Coronary artery (tissue), 2 donors: ENCODE measurements around the gene IGFALS.

Experiments
- DNase-seq: peaks from one replicate; pipeline ENCODE4 v3.0.0-alpha.2; 2017; ENCODE audit warnings: low spot score
- H3K27ac ChIP-seq, 2 donors: fragments of 200-600 bp; sonication (generic); one replicate each; pipeline ENCODE4 v1.5.1; 2016 to 2019
- H3K4me3 ChIP-seq: fragments of 200-600 bp; sonication (generic); 2 replicates; pipeline ENCODE4 v1.5.1; 2016; ENCODE audit warnings: mild to moderate bottlenecking, moderate library complexity
- CTCF ChIP-seq: fragments of 200-600 bp; sonication (generic); IDR thresholded peaks from one replicate; pipeline ENCODE4 v1.5.1; 2019; ENCODE audit warnings: antibody characterized with exemption

The IGFALS gene

DNA sequence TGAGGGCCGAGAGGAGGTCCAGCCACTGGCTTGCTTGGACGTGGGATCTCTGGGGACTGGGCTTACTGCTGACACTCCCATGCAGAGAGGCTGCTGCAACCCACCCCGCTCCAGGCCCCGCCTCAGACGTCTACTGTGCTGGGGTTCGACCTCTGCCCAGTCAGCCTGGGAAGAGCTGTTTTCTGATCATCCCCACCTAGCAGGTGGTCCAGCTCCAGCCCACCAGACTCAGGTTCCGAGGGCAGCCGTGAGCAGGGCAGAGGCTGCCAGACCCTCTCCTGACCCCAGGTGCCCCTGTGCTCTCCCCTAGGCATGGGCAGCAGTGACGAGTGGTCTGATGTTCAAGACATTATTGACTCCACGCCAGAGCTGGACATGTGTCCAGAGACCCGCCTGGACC lies 45.6 kb downstream of the IGFALS start:
- H3K4me3 ChIP-seq, result no peak overlapping the region
- no peak for TF ChIP-seq CTCF
- DNase-seq, result no peak
- H3K27ac ChIP-seq, result no peak overlapping the region

DNA sequence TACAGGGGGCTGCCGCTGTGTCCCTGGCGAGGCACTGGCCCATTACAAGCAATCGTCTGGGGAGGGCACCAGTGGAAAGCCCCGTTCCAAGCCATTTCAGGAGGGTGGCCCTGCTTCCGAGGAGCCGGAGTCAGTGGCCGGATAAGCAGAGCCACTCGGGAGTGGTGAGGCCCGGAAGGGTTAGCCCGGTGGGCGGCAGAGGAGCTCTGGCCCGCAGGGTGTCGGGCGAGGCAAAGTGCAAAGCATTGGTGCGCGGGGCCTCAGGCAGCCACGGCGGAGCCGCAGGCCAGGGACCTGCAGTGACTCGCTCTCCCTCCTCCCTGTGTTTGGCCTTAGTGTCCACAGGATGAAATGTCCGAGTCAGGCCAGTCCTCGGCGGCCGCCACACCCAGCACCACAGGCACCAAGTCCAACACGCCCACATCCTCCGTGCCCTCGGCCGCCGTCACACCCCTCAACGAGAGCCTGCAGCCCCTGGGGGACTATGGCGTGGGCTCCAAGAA lies 46.8 kb downstream of the IGFALS start:
- no peak overlapping the region for H3K4me3 ChIP-seq
- no peak overlapping the region for H3K27ac ChIP-seq
- DNase-seq, result no peak
- no peak for TF ChIP-seq CTCF

DNA sequence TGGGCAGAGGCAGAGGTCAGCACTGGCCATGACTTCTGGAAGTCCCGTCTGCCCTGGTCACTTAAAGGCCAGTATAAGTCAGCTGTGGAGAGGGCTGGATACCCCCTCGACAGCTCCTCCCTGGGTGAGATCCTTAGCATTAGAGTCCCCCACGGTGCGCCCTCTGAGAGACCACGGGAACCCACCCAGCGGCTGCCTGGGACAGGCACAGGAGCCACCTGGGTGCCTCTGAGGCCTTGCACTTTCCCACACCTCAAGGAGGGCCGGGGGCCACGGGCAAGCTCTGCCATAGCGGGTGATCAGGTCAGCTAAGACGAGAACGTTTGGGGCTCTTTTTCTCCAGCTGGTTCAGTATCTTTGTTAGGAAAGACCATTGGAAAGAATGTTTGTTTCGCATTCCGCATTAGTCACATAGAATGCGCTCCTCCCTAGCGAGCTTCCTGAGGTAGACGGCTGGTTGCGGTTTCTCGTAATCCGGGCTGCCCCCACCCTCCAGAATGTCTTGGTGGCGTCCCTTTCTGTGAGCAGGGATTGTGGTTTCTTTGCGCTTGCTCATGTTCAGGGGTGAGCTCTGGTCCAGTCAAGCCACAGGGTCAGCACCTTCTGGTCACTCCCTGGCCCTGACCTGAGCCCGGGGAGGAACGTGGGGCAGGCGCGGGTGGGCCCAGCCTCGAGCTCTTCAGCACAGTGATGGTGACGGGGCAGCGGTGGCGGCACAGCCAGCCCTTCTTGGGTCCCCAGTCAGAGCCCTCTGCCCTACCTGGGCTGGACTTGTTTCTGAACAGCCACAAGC lies 47.4 kb downstream of the IGFALS start:
- Histone ChIP-seq H3K27ac (no peak overlapping the region), H3K4me3 (no peak overlapping the region)
- no peak for DNase-seq
- no peak for TF ChIP-seq CTCF

GRCh38 chr16:1745181-1745899 lies 48.2 kb downstream of the IGFALS start:
- Histone ChIP-seq H3K27ac (no peak overlapping the region), H3K4me3 (no peak overlapping the region)
- DNase-seq, result no peak
- no peak for TF ChIP-seq CTCF

- no peak for TF ChIP-seq CTCF
- Histone ChIP-seq H3K4me3 (no peak overlapping the region), H3K27ac (no peak overlapping the region)
- no peak for DNase-seq
Measured at GRCh38 chr16:1744338-1744840, 49.1 kb downstream of the IGFALS start.

DNA sequence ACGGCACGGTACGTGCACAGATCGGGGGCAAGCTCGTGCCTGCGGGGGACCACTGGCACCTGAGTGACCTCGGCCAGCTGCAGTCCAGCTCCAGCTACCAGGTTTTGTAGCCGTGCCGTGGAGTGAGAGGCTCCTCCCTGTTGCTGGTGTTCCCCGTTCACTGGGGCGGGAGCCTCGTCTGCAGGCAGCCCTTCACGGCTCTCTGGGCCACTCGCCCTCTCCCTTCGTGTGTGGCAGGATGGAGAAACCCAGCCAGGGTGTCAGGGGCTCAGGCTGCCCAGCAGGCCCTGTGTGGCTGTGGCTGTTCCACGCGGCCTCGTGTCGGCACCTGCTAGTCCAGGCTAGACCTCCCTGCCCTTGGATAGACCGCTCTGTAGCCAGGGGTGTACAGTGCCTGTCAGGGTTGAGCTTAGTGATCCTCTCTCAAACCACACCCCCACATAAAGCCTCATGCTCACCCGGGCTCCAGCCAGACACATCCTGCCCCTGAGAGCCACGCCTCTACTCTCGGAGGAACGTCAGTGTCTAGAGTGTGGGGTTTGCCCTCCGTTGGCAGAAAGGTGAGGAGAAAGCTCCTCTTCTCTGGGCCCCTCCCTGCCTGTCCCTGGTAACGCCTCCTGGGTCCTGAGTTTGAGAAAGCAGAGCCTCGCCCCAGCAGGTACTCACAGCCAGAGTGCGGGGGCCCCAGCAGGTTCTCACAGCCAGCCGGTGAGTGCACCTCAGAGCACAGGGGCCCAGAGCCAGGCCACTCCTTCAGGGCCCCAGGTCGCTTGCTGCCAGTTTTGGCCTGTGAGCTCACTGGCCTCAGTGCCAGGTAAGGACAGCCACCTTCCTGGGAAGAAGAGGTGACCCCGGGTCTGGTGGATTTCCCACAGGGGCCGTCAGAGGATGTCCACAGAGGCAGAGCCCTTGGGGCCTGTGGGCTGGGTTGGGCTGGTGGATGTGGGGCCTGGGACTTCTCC lies 49.8 kb downstream of the IGFALS start:
- no peak for TF ChIP-seq CTCF
- no peak for DNase-seq
- Histone ChIP-seq H3K4me3 (no peak overlapping the region), H3K27ac (no peak overlapping the region)
